Right ventricle myocardium inferior (tissue), 1 donor: Measurements from ENCODE around the gene GCKR. TPM values are rescaled to one million over a fixed set of nuclear protein-coding genes. Genes with fewer than 3 reads are reported as not detected.
"Not testable (repeated sequence)": the region's sequence is repeated elsewhere in the genome, so short reads cannot be mapped to it uniquely, and the experiment has no call there.

Experiments used
- ATAC-seq: fragments of 200-7000 bp; cut with Tn5 transposase; one replicate; pipeline ENCODE4 v1.9.1; 2020; ENCODE audit warnings: mild to moderate bottlenecking, moderate library complexity
- DNase-seq: peaks from one replicate; pipeline ENCODE4 v3.0.0; 2021; ENCODE audit errors: missing footprints
- intact Hi-C: fragments of 100-400 bp; cut with DNase I; formaldehyde crosslinking; loops from one replicate; pipeline ENCODE4 v1.11.0; 2022
- total RNA-seq: library from RNA; stranded (reverse); fragmentation: NEBNext Ultra II Directional; extraction: Animal tissue kit (Norgen Biotek cat#: 25700); gene quantifications from one replicate; pipeline ENCODE4 v1.2.1, GENCODE V29; 2021
- donor health status: DM: no; HTN: yes; CAD: no; lungs with severe emphysema.

The GCKR gene
- total RNA-seq, 1 donor from 2014 or later = not detected

- DNase-seq (no peak), ATAC-seq (no peak)
- intact Hi-C loops = no loop called here
These were observed 5.5 kb downstream of the GCKR start for GRCh38 chr2:27502142-27502541.

- DNase-seq (no peak), ATAC-seq (no peak)
- intact Hi-C loops = no loop called here
These were observed 9.9 kb downstream of the GCKR start for GRCh38 chr2:27506587-27506986.

GRCh38 chr2:27507293-27507692 lies 10.7 kb downstream of the GCKR start:
- intact Hi-C loops = no loop called here
- ATAC-seq (no peak), DNase-seq (no peak)

GRCh38 chr2:27509326-27509725 lies 12.7 kb downstream of the GCKR start:
- intact Hi-C loops = no loop called here
- DNase-seq (no peak), ATAC-seq (no peak)

GRCh38 chr2:27518113-27518781 lies 21.6 kb downstream of the GCKR start:
- intact Hi-C loops = no loop called here
- ATAC-seq (no peak), DNase-seq (no peak)

- intact Hi-C loops = no loop called here
- no peak for ATAC-seq
These were observed 22.1 kb downstream of the GCKR start for GRCh38 chr2:27518782-27519113.

GRCh38 chr2:27520316-27520715 lies 23.7 kb downstream of the GCKR start:
- intact Hi-C loops = no loop called here
- no peak for DNase-seq
- no peak for ATAC-seq

More at GRCh38 chr2:27518782-27519113, 22.1 kb downstream of the GCKR start:
- DNase-seq = no peak

GRCh38 chr2:27522400-27522945 lies 25.8 kb downstream of the GCKR start:
- ATAC-seq = no peak
- intact Hi-C loops = no loop called here
- DNase-seq = no peak

- DNase-seq = no peak
- no peak for ATAC-seq
- intact Hi-C loops = no loop called here
These were observed 30.5 kb downstream of the GCKR start for GRCh38 chr2:27527182-27527581.

- intact Hi-C loops = no loop called here
- no peak for DNase-seq
These were observed 35.3 kb downstream of the GCKR start for GRCh38 chr2:27531983-27532382.

GRCh38 chr2:27537287-27537686 lies 40.6 kb downstream of the GCKR start:
- ATAC-seq (no peak), DNase-seq (no peak)
- intact Hi-C loops = no loop called here

More at GRCh38 chr2:27531983-27532382, 35.3 kb downstream of the GCKR start:
- ATAC-seq = no peak

GRCh38 chr2:27538839-27539450 lies 42.3 kb downstream of the GCKR start:
- DNase-seq, intact Hi-C loops, ATAC-seq: not testable (repeated sequence)

- DNase-seq, intact Hi-C loops, ATAC-seq: not testable (repeated sequence)
These were observed 43.0 kb downstream of the GCKR start for GRCh38 chr2:27539649-27540048.

GRCh38 chr2:27544143-27544821 lies 47.6 kb downstream of the GCKR start:
- intact Hi-C loops = no loop called here
- DNase-seq (no peak), ATAC-seq (no peak)

GRCh38 chr2:27545348-27546141 lies 48.9 kb downstream of the GCKR start:
- intact Hi-C loops = no loop called here
- no peak for DNase-seq

GRCh38 chr2:27549303-27549702 lies 52.7 kb downstream of the GCKR start:
- intact Hi-C loops = no loop called here
- ATAC-seq = no peak
- no peak for DNase-seq

More at GRCh38 chr2:27545348-27546141, 48.9 kb downstream of the GCKR start:
- ATAC-seq = no peak

GRCh38 chr2:27551514-27551913 lies 54.9 kb downstream of the GCKR start:
- no peak for ATAC-seq
- intact Hi-C loops = no loop called here
- no peak for DNase-seq

GRCh38 chr2:27552941-27553340 lies 56.3 kb downstream of the GCKR start:
- intact Hi-C loops = no loop called here
- ATAC-seq (no peak), DNase-seq (no peak)

- ATAC-seq, DNase-seq, intact Hi-C loops: not testable (repeated sequence)
These were observed 57.8 kb downstream of the GCKR start for GRCh38 chr2:27554451-27554850.
